Mesendoderm (in vitro differentiated cells): ENCODE data around the gene GYPE.
"Not testable (repeated sequence)": the region's sequence is repeated elsewhere in the genome, so short reads cannot be mapped to it uniquely, and the experiment has no call there.

Experiments
- DNase-seq: peaks from one replicate; pipeline ENCODE4 v3.0.0; 2013
- H2AK5ac ChIP-seq: 2 replicates; pipeline ENCODE4 v1.6.1; 2013; ENCODE audit warnings: low read length, inconsistent platforms
- H2BK120ac ChIP-seq: 2 replicates; pipeline ENCODE4 v1.6.1; 2013; ENCODE audit warnings: low read depth, mild to moderate bottlenecking, low read length, moderate library complexity, mixed read lengths
- H2BK15ac ChIP-seq: replicated peaks from 2 replicates; pipeline ENCODE4 v1.6.1; 2013; ENCODE audit warnings: low read depth, mild to moderate bottlenecking, moderate library complexity
- H2BK5ac ChIP-seq: 2 replicates; pipeline ENCODE4 v1.6.1; 2013; ENCODE audit warnings: low read length, inconsistent platforms
- H3K18ac ChIP-seq: 2 replicates; pipeline ENCODE4 v1.6.1; 2013; ENCODE audit warnings: mild to moderate bottlenecking, low read length, mixed read lengths
- H3K23ac ChIP-seq: one replicate; pipeline ENCODE4 v1.6.1; 2013; ENCODE audit warnings: low read length
- H3K27ac ChIP-seq: 2 replicates; pipeline ENCODE4 v1.5.1; 2013; ENCODE audit warnings: low read depth, mild to moderate bottlenecking, inconsistent platforms, low read length, moderate library complexity
- H3K27me3 ChIP-seq: 2 replicates; pipeline ENCODE4 v1.6.1; 2013; ENCODE audit warnings: low read length, control low read depth, mild to moderate bottlenecking, inconsistent platforms; ENCODE audit not compliant: insufficient read depth, poor library complexity
- H3K36me3 ChIP-seq: 2 replicates; pipeline ENCODE4 v1.6.1; 2013; ENCODE audit warnings: low read length, inconsistent platforms; ENCODE audit not compliant: control insufficient read depth, insufficient read depth
- H3K4ac ChIP-seq: one replicate; pipeline ENCODE4 v1.6.1; 2013; ENCODE audit warnings: low read depth, mild to moderate bottlenecking, low read length, moderate library complexity
- H3K4me1 ChIP-seq: 2 replicates; pipeline ENCODE4 v1.6.1; 2013; ENCODE audit warnings: low read depth, low read length, inconsistent platforms; ENCODE audit not compliant: control insufficient read depth
- H3K4me2 ChIP-seq: 2 replicates; pipeline ENCODE4 v1.6.1; 2013; ENCODE audit warnings: low read length
- H3K4me3 ChIP-seq: 2 replicates; pipeline ENCODE4 v1.5.1; 2013; ENCODE audit warnings: mild to moderate bottlenecking, low read length
- H3K56ac ChIP-seq: one replicate; pipeline ENCODE4 v1.6.1; 2013; ENCODE audit warnings: low read length
- H3K79me1 ChIP-seq: 2 replicates; pipeline ENCODE4 v1.6.1; 2013; ENCODE audit warnings: low read length, inconsistent platforms
- H3K79me2 ChIP-seq: 2 replicates; pipeline ENCODE4 v1.6.1; 2013; ENCODE audit warnings: mild to moderate bottlenecking, low read length; ENCODE audit not compliant: control insufficient read depth, insufficient read depth
- H3K9ac ChIP-seq: 2 replicates; pipeline ENCODE4 v1.6.1; 2013; ENCODE audit warnings: low read length, inconsistent platforms
- H4K5ac ChIP-seq: one replicate; pipeline ENCODE4 v1.6.1; 2013; ENCODE audit warnings: low read length
- H4K8ac ChIP-seq: one replicate; pipeline ENCODE4 v1.6.1; 2013; ENCODE audit warnings: low read depth, mild to moderate bottlenecking, control low read depth, low read length, moderate library complexity
- WGBS: extraction: QIAGEN DNeasy Blood & Tissue Kit; methylation state at CpG from one replicate; pipeline ENCODE4 v1.1.7; 2013; ENCODE audit warnings: low lambda C conversion rate, missing lambda C conversion rate; ENCODE audit not compliant: insufficient coverage; ENCODE audit errors: extremely low coverage; 5-methylcytosine and 5-hydroxymethylcytosine counted together

GYPE gene

DNA sequence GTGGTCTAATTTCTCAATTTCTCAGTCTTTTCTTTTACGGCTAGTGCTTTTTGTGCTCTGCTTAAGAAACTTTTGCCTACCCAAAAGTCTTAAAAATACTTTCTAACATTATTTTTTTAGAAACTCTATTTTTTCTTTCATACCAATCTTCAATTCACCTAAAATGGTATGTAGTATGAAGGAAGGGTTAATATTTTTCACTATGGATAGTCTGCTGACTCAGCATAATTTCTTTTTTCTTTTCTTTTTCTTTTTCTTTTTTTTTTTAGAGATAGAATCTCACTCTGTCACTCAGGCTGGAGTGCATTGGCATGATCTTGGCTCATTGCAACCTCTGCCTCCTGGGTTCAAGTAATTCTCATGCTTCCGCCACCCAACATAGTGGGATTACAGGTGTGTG lies 34.2 kb upstream of the GYPE start:
- Histone ChIP-seq H2BK120ac (no peak overlapping the region), H3K4me3 (no peak overlapping the region), H3K27me3 (no peaks in the 10 kb centered on the region), H3K4me1 (no peaks in the 10 kb centered on the region), H2AK5ac (no peak overlapping the region), H3K79me2 (no peaks in the 10 kb centered on the region), H2BK5ac (no peak overlapping the region), H3K9ac (no peak overlapping the region), H3K23ac (no peak overlapping the region), H3K18ac (no peak overlapping the region), H2BK15ac (no peak overlapping the region), H4K5ac (no peak overlapping the region), H3K36me3 (no peaks in the 10 kb centered on the region), H4K8ac (no peak overlapping the region), H3K4me2 (no peak overlapping the region), H3K27ac (no peak overlapping the region), H3K4ac (no peak overlapping the region), H3K56ac (no peak overlapping the region), H3K79me1 (no peaks in the 10 kb centered on the region)
- no CpG with 5 or more reads among the region's 2 CpGs for WGBS
- no peak for DNase-seq

- H3K79me1 ChIP-seq, H3K27ac ChIP-seq: not testable (repeated sequence)
Observed at GRCh38 chr4:143938890-143939289, 33.5 kb upstream of the GYPE start.

GRCh38 chr4:143921181-143921580 lies 15.8 kb upstream of the GYPE start:
- H3K9ac ChIP-seq: no peak overlapping the region
- no CpG with 5 or more reads among the region's 6 CpGs for WGBS
- no peak overlapping the region for H3K4me2 ChIP-seq
- H2BK5ac ChIP-seq: no peak overlapping the region
- H4K8ac ChIP-seq: no peak overlapping the region
- no peak overlapping the region for H2BK15ac ChIP-seq
- H2BK120ac ChIP-seq: no peak overlapping the region
- H3K27me3 ChIP-seq: no peaks in the 10 kb centered on the region
- no peak overlapping the region for H2AK5ac ChIP-seq
- no peak overlapping the region for H4K5ac ChIP-seq
- H3K79me1 ChIP-seq: no peaks in the 10 kb centered on the region
- no peaks in the 10 kb centered on the region for H3K79me2 ChIP-seq
- H3K4ac ChIP-seq: no peak overlapping the region
- no peaks in the 10 kb centered on the region for H3K4me1 ChIP-seq
- no peak for DNase-seq
- no peak overlapping the region for H3K18ac ChIP-seq
- no peaks in the 10 kb centered on the region for H3K36me3 ChIP-seq
- no peak overlapping the region for H3K27ac ChIP-seq
- no peak overlapping the region for H3K4me3 ChIP-seq
- no peak overlapping the region for H3K23ac ChIP-seq
- H3K56ac ChIP-seq: no peak overlapping the region

More at GRCh38 chr4:143938890-143939289, 33.5 kb upstream of the GYPE start:
- not testable (repeated sequence) for H3K4ac ChIP-seq, H3K23ac ChIP-seq, H2BK15ac ChIP-seq, H3K4me3 ChIP-seq, H3K36me3 ChIP-seq, H3K4me2 ChIP-seq, H3K18ac ChIP-seq, H2BK5ac ChIP-seq, DNase-seq, H3K27me3 ChIP-seq, H3K9ac ChIP-seq, H3K4me1 ChIP-seq, H3K79me2 ChIP-seq, H3K56ac ChIP-seq, H2BK120ac ChIP-seq, H2AK5ac ChIP-seq, H4K8ac ChIP-seq, H4K5ac ChIP-seq
- no CpG with 5 or more reads among the region's 4 CpGs for WGBS

GRCh38 chr4:143916485-143916884 lies 11.1 kb upstream of the GYPE start:
- not testable (repeated sequence) for H2BK120ac ChIP-seq, H2BK15ac ChIP-seq
- WGBS: no CpG with 5 or more reads among the region's 5 CpGs

DNA sequence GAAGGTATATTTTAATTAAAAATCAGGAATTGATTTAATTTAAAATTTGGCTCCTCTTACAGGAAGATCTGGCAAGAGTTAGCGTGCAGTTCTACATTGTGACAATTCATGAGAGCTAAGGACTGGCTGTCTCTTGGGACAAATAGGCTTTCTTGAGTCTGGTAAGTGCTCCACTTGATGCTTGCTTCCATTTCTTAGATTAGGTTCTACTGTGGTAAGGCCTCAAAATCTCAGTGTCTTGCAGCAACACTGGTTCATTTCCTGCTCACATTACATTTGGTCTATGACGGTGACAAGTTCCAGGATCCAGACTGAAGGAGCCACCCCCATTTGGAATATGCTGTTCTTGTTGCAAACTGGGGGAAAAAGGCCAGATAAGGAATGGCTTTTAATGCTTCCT lies 7.1 kb upstream of the GYPE start:
- WGBS: no CpG with 5 or more reads among the region's 2 CpGs
- not testable (repeated sequence) for H3K4me2 ChIP-seq, H4K5ac ChIP-seq, DNase-seq, H2AK5ac ChIP-seq, H3K9ac ChIP-seq, H3K4me1 ChIP-seq, H2BK120ac ChIP-seq, H3K56ac ChIP-seq, H3K36me3 ChIP-seq, H3K79me2 ChIP-seq, H3K18ac ChIP-seq, H4K8ac ChIP-seq, H3K23ac ChIP-seq, H3K79me1 ChIP-seq, H2BK5ac ChIP-seq, H3K27me3 ChIP-seq, H3K4me3 ChIP-seq, H2BK15ac ChIP-seq, H3K4ac ChIP-seq, H3K27ac ChIP-seq

More at GRCh38 chr4:143916485-143916884, 11.1 kb upstream of the GYPE start:
- H3K4me1 ChIP-seq, H3K27me3 ChIP-seq, H2BK5ac ChIP-seq, H2AK5ac ChIP-seq, H3K4me3 ChIP-seq, H3K9ac ChIP-seq, H4K5ac ChIP-seq, H3K79me1 ChIP-seq, H3K4ac ChIP-seq, H3K27ac ChIP-seq, DNase-seq, H4K8ac ChIP-seq, H3K23ac ChIP-seq, H3K4me2 ChIP-seq, H3K36me3 ChIP-seq, H3K56ac ChIP-seq, H3K79me2 ChIP-seq, H3K18ac ChIP-seq: not testable (repeated sequence)
